Endothelial cell of umbilical vein (primary cell): Measurements from ENCODE around the gene OR6C4. TPM values are rescaled to one million over a fixed set of nuclear protein-coding genes. Genes with fewer than 3 reads are reported as not detected.
"Not testable (repeated sequence)": the region's sequence is repeated elsewhere in the genome, so short reads cannot be mapped to it uniquely, and the experiment has no call there.

ENCODE experiments used
- BruUV-seq: library from RNA; stranded (reverse); fragments of 400-500 nt; replicated peaks from 2 replicates; lab custom pipeline; 2021; lab: Mats Ljungman, UMichigan
- CTCF ChIA-PET: fragments of 300-600, 350-600 bp; sonication (Branson Sonifier 250); formaldehyde crosslinking; loops from one replicate; lab custom pipeline; 2021; ENCODE audit warnings: antibody characterized with exemption, inconsistent platforms; lab: Charles Lee
- POLR2A ChIA-PET: fragments of 300-600, 350-600 bp; sonication (Branson Sonifier 250); formaldehyde crosslinking; loops from one replicate; lab custom pipeline; 2021; ENCODE audit warnings: antibody characterized with exemption, inconsistent platforms; lab: Charles Lee
- DNase-seq: peaks from one replicate; pipeline ENCODE4 v3.0.0-alpha.2; 2011; ENCODE audit warnings: low read depth, low spot score
- FAIRE-seq: peaks from 2 replicates; lab custom pipeline; 2011; peaks lifted over from hg19 to GRCh38; lab: Jason Lieb, UNC
- H2AFZ ChIP-seq: 2 replicates; pipeline ENCODE4 v1.6.0; 2012; ENCODE audit warnings: low read depth, low read length, control low read depth, inconsistent platforms
- H3K27ac ChIP-seq: 2 replicates; pipeline ENCODE4 v1.5.1; 2011; ENCODE audit warnings: low read depth, mild to moderate bottlenecking, control low read depth, low read length, moderate library complexity; ENCODE audit not compliant: insufficient read depth
- H3K27me3 ChIP-seq, 2 experiments: 2 replicates each; pipeline versions ENCODE4 v1.6.0 to v1.6.1; 2011; ENCODE audit warnings: low read length in 2 of 2, mixed read lengths in 1 of 2; ENCODE audit not compliant: control insufficient read depth in 2 of 2, insufficient read depth in 2 of 2
- H3K36me3 ChIP-seq, 2 experiments: 2 replicates in 1 of 2; 3 replicates in 1 of 2; pipeline ENCODE4 v1.5.1; 2011; ENCODE audit warnings: low read length in 2 of 2, mild to moderate bottlenecking in 1 of 2, moderate library complexity in 1 of 2; ENCODE audit not compliant: control insufficient read depth in 2 of 2, insufficient read depth in 2 of 2; ENCODE audit errors: extremely low read depth in 1 of 2
- H3K4me1 ChIP-seq: 3 replicates; pipeline ENCODE4 v1.5.1; 2011; ENCODE audit warnings: mild to moderate bottlenecking, low read length; ENCODE audit not compliant: control insufficient read depth, insufficient read depth; ENCODE audit errors: extremely low read depth
- H3K4me2 ChIP-seq: 2 replicates; pipeline ENCODE4 v1.6.1; 2011; ENCODE audit warnings: low read length, control low read depth, mixed read lengths; ENCODE audit not compliant: insufficient read depth
- H3K4me3 ChIP-seq, 3 experiments: fragments of 200-600 bp in 1 of 3; sonication (generic), shearing (Covaris generic) in 1 of 3; replicated peaks in 1 of 3; 2 replicates each; pipeline ENCODE4 v1.5.1; 2011 to 2016; ENCODE audit warnings: control low read depth in 3 of 3, low read length in 3 of 3, mild to moderate bottlenecking in 2 of 3, inconsistent platforms in 1 of 3, low read depth in 1 of 3, moderate library complexity in 1 of 3; ENCODE audit not compliant: insufficient read depth in 1 of 3
- H3K79me2 ChIP-seq: 2 replicates; pipeline ENCODE4 v1.6.0; 2012; ENCODE audit warnings: low read length, inconsistent platforms; ENCODE audit not compliant: control insufficient read depth, insufficient read depth
- H3K9ac ChIP-seq: replicated peaks from 2 replicates; pipeline ENCODE3; 2011; ENCODE audit warnings: low read length, control low read depth; ENCODE audit not compliant: insufficient read depth; ENCODE audit errors: extremely low read depth
- H3K9me1 ChIP-seq: replicated peaks from 3 replicates; pipeline ENCODE4 v1.6.0; 2011; ENCODE audit warnings: mild to moderate bottlenecking, low read length; ENCODE audit not compliant: control insufficient read depth, insufficient read depth; ENCODE audit errors: extremely low read depth
- H3K9me3 ChIP-seq: replicated peaks from 2 replicates; pipeline ENCODE4 v1.5.1; 2012; ENCODE audit warnings: low read length, inconsistent platforms; ENCODE audit not compliant: control insufficient read depth, insufficient read depth
- H4K20me1 ChIP-seq: replicated peaks from 2 replicates; pipeline ENCODE3; 2011; ENCODE audit warnings: mild to moderate bottlenecking, low read length; ENCODE audit not compliant: control insufficient read depth, insufficient read depth; ENCODE audit errors: extremely low read depth
- GATA2 ChIP-seq: IDR thresholded peaks from 2 replicates; pipeline ENCODE4 v1.7.0; 2011; ENCODE audit warnings: low read depth, mild to moderate bottlenecking, moderate library complexity, mixed read lengths, low read length; ENCODE audit not compliant: insufficient read length, insufficient read depth
- JUN ChIP-seq: IDR thresholded peaks from 2 replicates; pipeline ENCODE4 v1.6.1; 2011; ENCODE audit warnings: borderline replicate concordance, low read depth; ENCODE audit not compliant: insufficient read length, insufficient read depth
- POLR2A ChIP-seq: IDR thresholded peaks from 2 replicates; pipeline ENCODE4 v1.6.1; 2012; ENCODE audit warnings: low read depth, mild to moderate bottlenecking, control low read depth, low read length
- dilution Hi-C: fragments of 300-500 bp; cut with MboI; formaldehyde crosslinking; loops from one replicate; pipeline ENCODE4 v1.15.0; 2019; ENCODE audit warnings: low sequenced_read_pairs; ENCODE audit not compliant: extremely low pct_ligation_motif_present
- intact Hi-C: fragments of 100-400 bp; cut with micrococcal nuclease; formaldehyde crosslinking; loops from one replicate; pipeline ENCODE4 v1.10.0; 2022
- polyA plus RNA-seq, 4 experiments: library from polyadenylated mRNA; depleted of rRNA in 3 of 4; stranded (reverse) in 3 of 4; unstranded in 1 of 4; fragments of >200 nt; gene quantifications; 2 replicates each; pipeline versions ENCODE4 v1.2.1 to v1.2.3, GENCODE V29; 2011 to 2012; ENCODE audit warnings: missing spikeins in 1 of 4
- total RNA-seq: library from RNA; stranded (reverse); gene quantifications from 2 replicates; pipeline ENCODE4 v1.2.3, GENCODE V29; 2021
- TF ChIP-seq, protein P1 (sequence below): IDR thresholded peaks from 2 replicates; pipeline ENCODE4 v1.6.1; 2011; ENCODE audit not compliant: insufficient read depth, insufficient read length

Gene OR6C4
- total and polyA plus RNA-seq, 2 donors (not counting 3 experiments of a cell fraction or from before 2014, with no cell fraction given), result not detected

DNA sequence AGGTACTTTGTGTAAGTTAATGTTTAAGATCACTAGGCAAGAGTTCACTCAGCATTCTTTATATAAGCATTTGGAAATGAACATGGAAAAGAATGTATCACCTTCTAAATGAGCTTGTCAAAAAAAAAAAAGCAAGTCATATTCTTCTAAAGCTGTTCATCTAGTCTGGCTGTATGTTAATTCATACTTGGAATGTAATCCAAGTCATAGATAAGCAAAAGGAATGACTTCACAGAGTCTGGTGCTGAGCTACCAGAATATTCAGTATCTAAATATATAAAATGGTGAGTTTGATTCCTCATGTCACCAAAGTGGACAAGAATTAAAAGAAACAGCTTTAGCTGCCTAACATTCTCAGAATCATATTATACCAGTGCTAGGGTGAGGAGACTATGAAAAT is 4.9 kb downstream of the OR6C4 start:
- FAIRE-seq, result no peak
- Histone ChIP-seq H3K27ac (no peak overlapping the region), H3K36me3 (no peaks in the 10 kb centered on the region), H2AFZ (no peak overlapping the region), H3K4me1 (no peaks in the 10 kb centered on the region), H3K9me3 (peaks cover 2% of the 10 kb centered on the region), H3K4me2 (no peak overlapping the region), H3K9me1 (no peaks in the 10 kb centered on the region), H3K4me3 (no peak overlapping the region), H3K27me3 (no peaks in the 10 kb centered on the region), H3K9ac (no peak overlapping the region), H3K79me2 (no peaks in the 10 kb centered on the region), H4K20me1 (no peaks in the 10 kb centered on the region)
- TF ChIP-seq GATA2 (no peak), POLR2A (no peak), JUN (no peak)
- TF ChIP-seq, protein P1, sequence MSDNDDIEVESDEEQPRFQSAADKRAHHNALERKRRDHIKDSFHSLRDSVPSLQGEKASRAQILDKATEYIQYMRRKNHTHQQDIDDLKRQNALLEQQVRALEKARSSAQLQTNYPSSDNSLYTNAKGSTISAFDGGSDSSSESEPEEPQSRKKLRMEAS, result no peak
- no peak for DNase-seq
- ChIA-PET POLR2A (no interaction called here), CTCF (no interaction called here)
- no TSS peak for BruUV-seq
- dilution Hi-C loops, result no loop called here
- intact Hi-C loops, result no loop called here

DNA sequence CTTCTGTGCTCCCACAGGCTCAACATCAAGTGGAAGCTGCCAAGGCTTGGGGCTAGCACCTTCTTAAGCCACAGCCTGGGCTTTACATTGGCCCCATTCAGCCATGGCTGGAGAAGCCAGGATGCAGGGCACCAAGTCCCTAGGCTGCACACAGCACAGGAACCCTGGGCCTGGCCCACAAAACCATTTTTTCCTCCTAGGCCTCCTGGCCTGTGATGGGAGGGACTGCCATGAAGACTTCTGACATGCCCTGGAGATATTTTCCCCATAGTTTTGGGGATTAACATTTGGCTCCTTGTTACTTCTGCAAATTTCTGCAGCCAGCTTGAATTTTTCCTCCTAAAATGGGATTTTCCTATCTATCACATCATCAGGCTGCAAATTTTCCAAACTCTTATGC is 20.7 kb downstream of the OR6C4 start:
- H3K4me3 ChIP-seq, H3K9me1 ChIP-seq, FAIRE-seq, intact Hi-C loops, H3K4me1 ChIP-seq, BruUV-seq, H3K27ac ChIP-seq, H3K9me3 ChIP-seq, H3K4me2 ChIP-seq, DNase-seq, dilution Hi-C loops, POLR2A ChIA-PET, H3K79me2 ChIP-seq, H3K36me3 ChIP-seq, H3K9ac ChIP-seq, H3K27me3 ChIP-seq, H4K20me1 ChIP-seq, CTCF ChIA-PET, H2AFZ ChIP-seq: not testable (repeated sequence)

DNA sequence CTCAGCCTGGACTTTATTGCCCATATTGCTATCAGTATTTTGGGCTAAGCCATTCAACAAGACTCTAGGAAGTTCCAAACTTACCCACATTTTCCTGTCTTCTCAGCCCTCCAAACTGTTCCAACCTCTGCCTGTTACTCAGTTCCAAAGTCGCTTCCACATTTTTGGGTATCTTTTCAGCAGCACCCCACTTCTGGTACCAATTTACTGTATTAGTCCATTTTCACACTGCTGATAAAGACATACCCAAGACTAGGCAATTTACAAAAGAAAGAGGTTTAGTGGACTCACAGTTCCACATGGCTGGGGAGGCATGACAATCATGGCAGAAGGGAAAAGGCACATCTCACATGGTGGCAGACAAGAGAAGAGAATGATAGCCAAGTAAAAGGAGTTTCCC is 21.3 kb downstream of the OR6C4 start:
- H3K27ac ChIP-seq, H3K4me2 ChIP-seq, DNase-seq, FAIRE-seq, H4K20me1 ChIP-seq, BruUV-seq, POLR2A ChIA-PET, H3K36me3 ChIP-seq, H3K4me1 ChIP-seq, H3K79me2 ChIP-seq, H3K27me3 ChIP-seq, H2AFZ ChIP-seq, intact Hi-C loops, H3K9me3 ChIP-seq, CTCF ChIA-PET, H3K9ac ChIP-seq, dilution Hi-C loops, H3K9me1 ChIP-seq, H3K4me3 ChIP-seq: not testable (repeated sequence)
